Mesendoderm (in vitro differentiated cells): Measurements from ENCODE around the gene ANO7.

Experiments
- DNase-seq: peaks from one replicate; pipeline ENCODE4 v3.0.0; 2013
- H2AK5ac ChIP-seq: 2 replicates; pipeline ENCODE4 v1.6.1; 2013; ENCODE audit warnings: low read length, inconsistent platforms
- H2BK120ac ChIP-seq: 2 replicates; pipeline ENCODE4 v1.6.1; 2013; ENCODE audit warnings: low read depth, mild to moderate bottlenecking, low read length, moderate library complexity, mixed read lengths
- H2BK15ac ChIP-seq: replicated peaks from 2 replicates; pipeline ENCODE4 v1.6.1; 2013; ENCODE audit warnings: low read depth, mild to moderate bottlenecking, moderate library complexity
- H2BK5ac ChIP-seq: 2 replicates; pipeline ENCODE4 v1.6.1; 2013; ENCODE audit warnings: low read length, inconsistent platforms
- H3K18ac ChIP-seq: 2 replicates; pipeline ENCODE4 v1.6.1; 2013; ENCODE audit warnings: mild to moderate bottlenecking, low read length, mixed read lengths
- H3K23ac ChIP-seq: one replicate; pipeline ENCODE4 v1.6.1; 2013; ENCODE audit warnings: low read length
- H3K27ac ChIP-seq: 2 replicates; pipeline ENCODE4 v1.5.1; 2013; ENCODE audit warnings: low read depth, mild to moderate bottlenecking, inconsistent platforms, low read length, moderate library complexity
- H3K27me3 ChIP-seq: 2 replicates; pipeline ENCODE4 v1.6.1; 2013; ENCODE audit warnings: low read length, control low read depth, mild to moderate bottlenecking, inconsistent platforms; ENCODE audit not compliant: insufficient read depth, poor library complexity
- H3K36me3 ChIP-seq: 2 replicates; pipeline ENCODE4 v1.6.1; 2013; ENCODE audit warnings: low read length, inconsistent platforms; ENCODE audit not compliant: control insufficient read depth, insufficient read depth
- H3K4ac ChIP-seq: one replicate; pipeline ENCODE4 v1.6.1; 2013; ENCODE audit warnings: low read depth, mild to moderate bottlenecking, low read length, moderate library complexity
- H3K4me1 ChIP-seq: 2 replicates; pipeline ENCODE4 v1.6.1; 2013; ENCODE audit warnings: low read depth, low read length, inconsistent platforms; ENCODE audit not compliant: control insufficient read depth
- H3K4me2 ChIP-seq: 2 replicates; pipeline ENCODE4 v1.6.1; 2013; ENCODE audit warnings: low read length
- H3K4me3 ChIP-seq: 2 replicates; pipeline ENCODE4 v1.5.1; 2013; ENCODE audit warnings: mild to moderate bottlenecking, low read length
- H3K56ac ChIP-seq: one replicate; pipeline ENCODE4 v1.6.1; 2013; ENCODE audit warnings: low read length
- H3K79me1 ChIP-seq: 2 replicates; pipeline ENCODE4 v1.6.1; 2013; ENCODE audit warnings: low read length, inconsistent platforms
- H3K79me2 ChIP-seq: 2 replicates; pipeline ENCODE4 v1.6.1; 2013; ENCODE audit warnings: mild to moderate bottlenecking, low read length; ENCODE audit not compliant: control insufficient read depth, insufficient read depth
- H3K9ac ChIP-seq: 2 replicates; pipeline ENCODE4 v1.6.1; 2013; ENCODE audit warnings: low read length, inconsistent platforms
- H4K5ac ChIP-seq: one replicate; pipeline ENCODE4 v1.6.1; 2013; ENCODE audit warnings: low read length
- H4K8ac ChIP-seq: one replicate; pipeline ENCODE4 v1.6.1; 2013; ENCODE audit warnings: low read depth, mild to moderate bottlenecking, control low read depth, low read length, moderate library complexity
- WGBS: extraction: QIAGEN DNeasy Blood & Tissue Kit; methylation state at CpG from one replicate; pipeline ENCODE4 v1.1.7; 2013; ENCODE audit warnings: low lambda C conversion rate, missing lambda C conversion rate; ENCODE audit not compliant: insufficient coverage; ENCODE audit errors: extremely low coverage; 5-methylcytosine and 5-hydroxymethylcytosine counted together

Gene ANO7

DNA sequence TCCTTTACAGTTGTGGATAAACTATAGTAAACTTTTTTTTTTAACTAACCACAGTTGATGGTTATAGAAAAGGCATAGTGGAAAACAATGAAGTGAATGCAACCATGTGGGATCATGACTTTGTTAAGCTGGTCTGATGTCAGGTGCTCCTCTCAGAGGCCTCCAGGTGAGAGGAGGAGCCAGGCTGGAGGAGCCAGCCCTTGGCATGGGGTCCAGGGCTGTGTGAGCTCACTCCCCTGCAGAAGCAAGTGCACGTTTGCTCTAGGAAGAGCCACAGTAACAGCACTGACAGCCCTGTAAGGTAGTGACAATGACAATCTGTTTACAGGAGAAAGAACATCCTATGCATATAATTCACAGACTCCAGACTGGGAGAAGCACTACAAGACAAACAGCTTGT, 32.5 kb upstream of the ANO7 start:
- Histone ChIP-seq H3K79me1 (peaks cover 8% of the 10 kb centered on the region), H3K4me3 (no peak overlapping the region), H3K9ac (no peak overlapping the region), H3K27ac (no peak overlapping the region), H2BK5ac (no peak overlapping the region), H3K4me2 (no peak overlapping the region), H2BK120ac (no peak overlapping the region), H3K18ac (no peak overlapping the region), H3K36me3 (no peaks in the 10 kb centered on the region), H3K56ac (no peak overlapping the region), H3K4me1 (peaks cover 2% of the 10 kb centered on the region), H3K79me2 (no peaks in the 10 kb centered on the region), H2AK5ac (no peak overlapping the region), H3K27me3 (no peaks in the 10 kb centered on the region), H3K23ac (no peak overlapping the region), H4K5ac (no peak overlapping the region), H3K4ac (no peak overlapping the region), H2BK15ac (no peak overlapping the region), H4K8ac (no peak overlapping the region)
- WGBS: no CpG with 5 or more reads among the region's 1 CpG
- DNase-seq: no peak

DNA sequence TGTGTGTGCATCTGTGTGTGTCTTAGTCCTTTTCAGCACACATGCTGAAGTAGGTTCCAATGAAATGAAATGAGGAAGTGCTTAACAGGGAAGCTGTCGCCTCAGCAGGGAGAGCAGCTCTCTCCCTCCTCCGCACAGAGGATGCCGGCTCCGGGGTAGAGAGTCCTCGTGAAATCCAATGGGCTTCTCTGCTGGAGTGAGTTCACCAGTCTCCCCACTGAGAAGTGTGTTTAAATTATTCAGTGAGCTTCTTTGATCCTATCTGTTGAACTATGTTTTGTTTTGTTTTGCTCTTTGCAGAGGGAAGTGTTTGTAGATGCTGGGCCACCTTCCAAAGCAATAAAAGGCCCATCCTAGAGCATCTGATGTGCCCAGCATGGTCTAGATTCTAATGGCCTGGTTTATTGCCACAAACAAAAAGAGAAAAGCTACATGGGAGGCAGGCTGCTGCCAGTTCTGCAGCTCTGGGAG, 31.5 kb upstream of the ANO7 start:
- no peak overlapping the region for H2BK15ac ChIP-seq
- no peak overlapping the region for H4K5ac ChIP-seq
- H3K4me2 ChIP-seq: no peak overlapping the region
- no CpG with 5 or more reads among the region's 5 CpGs for WGBS
- H3K4me1 ChIP-seq: peaks cover 2% of the 10 kb centered on the region
- no peak overlapping the region for H3K23ac ChIP-seq
- no peaks in the 10 kb centered on the region for H3K27me3 ChIP-seq
- no peak overlapping the region for H2AK5ac ChIP-seq
- peak; percentile 19 for DNase-seq
- peak overlapping the region; percentile 9 for H3K56ac ChIP-seq
- no peak overlapping the region for H3K18ac ChIP-seq
- no peaks in the 10 kb centered on the region for H3K79me2 ChIP-seq
- H2BK5ac ChIP-seq: no peak overlapping the region
- H3K4me3 ChIP-seq: no peak overlapping the region
- no peaks in the 10 kb centered on the region for H3K36me3 ChIP-seq
- no peak overlapping the region for H3K27ac ChIP-seq
- no peak overlapping the region for H3K9ac ChIP-seq
- peaks cover 4% of the 10 kb centered on the region for H3K79me1 ChIP-seq
- H3K4ac ChIP-seq: no peak overlapping the region
- no peak overlapping the region for H4K8ac ChIP-seq
- H2BK120ac ChIP-seq: no peak overlapping the region

- H3K9ac ChIP-seq: no peak overlapping the region
- no peak overlapping the region for H2AK5ac ChIP-seq
- H4K8ac ChIP-seq: no peak overlapping the region
- H3K4me3 ChIP-seq: no peak overlapping the region
- H3K4me2 ChIP-seq: no peak overlapping the region
- no peaks in the 10 kb centered on the region for H3K27me3 ChIP-seq
- H2BK5ac ChIP-seq: no peak overlapping the region
- peaks cover 2% of the 10 kb centered on the region for H3K4me1 ChIP-seq
- H3K79me2 ChIP-seq: no peaks in the 10 kb centered on the region
- H3K27ac ChIP-seq: no peak overlapping the region
- no peak overlapping the region for H4K5ac ChIP-seq
- H2BK15ac ChIP-seq: no peak overlapping the region
- no CpG with 5 or more reads among the region's 9 CpGs for WGBS
- peaks cover 3% of the 10 kb centered on the region for H3K36me3 ChIP-seq
- H3K18ac ChIP-seq: no peak overlapping the region
- no peak for DNase-seq
- no peak overlapping the region for H3K4ac ChIP-seq
- peaks cover 1% of the 10 kb centered on the region for H3K79me1 ChIP-seq
- H3K23ac ChIP-seq: no peak overlapping the region
- H3K56ac ChIP-seq: no peak overlapping the region
- H2BK120ac ChIP-seq: no peak overlapping the region
Measured at GRCh38 chr2:241157841-241158545, 30.5 kb upstream of the ANO7 start.

GRCh38 chr2:241158546-241158900, 30.0 kb upstream of the ANO7 start:
- no peaks in the 10 kb centered on the region for H3K27me3 ChIP-seq
- no peak overlapping the region for H3K27ac ChIP-seq
- no peak overlapping the region for H3K4ac ChIP-seq
- no peak overlapping the region for H3K23ac ChIP-seq
- no peak overlapping the region for H4K5ac ChIP-seq
- no peaks in the 10 kb centered on the region for H3K79me1 ChIP-seq
- no peak overlapping the region for H3K18ac ChIP-seq
- H3K4me3 ChIP-seq: no peak overlapping the region
- H3K79me2 ChIP-seq: no peaks in the 10 kb centered on the region
- H2BK5ac ChIP-seq: no peak overlapping the region
- no peak overlapping the region for H3K56ac ChIP-seq
- peak; percentile 25 for DNase-seq
- H3K36me3 ChIP-seq: peaks cover 3% of the 10 kb centered on the region
- no peak overlapping the region for H3K4me2 ChIP-seq
- no peak overlapping the region for H2AK5ac ChIP-seq
- no peak overlapping the region for H2BK15ac ChIP-seq
- WGBS: no CpG with 5 or more reads among the region's 8 CpGs
- H4K8ac ChIP-seq: no peak overlapping the region
- H2BK120ac ChIP-seq: no peak overlapping the region
- peaks cover 2% of the 10 kb centered on the region for H3K4me1 ChIP-seq
- no peak overlapping the region for H3K9ac ChIP-seq

GRCh38 chr2:241159116-241159515, 29.4 kb upstream of the ANO7 start:
- Histone ChIP-seq H3K18ac (no peak overlapping the region), H3K4me3 (no peak overlapping the region), H3K27ac (no peak overlapping the region), H3K4ac (no peak overlapping the region), H2AK5ac (no peak overlapping the region), H2BK15ac (no peak overlapping the region), H3K79me2 (no peaks in the 10 kb centered on the region), H3K56ac (no peak overlapping the region), H3K23ac (no peak overlapping the region), H2BK5ac (no peak overlapping the region), H3K4me1 (peaks cover 2% of the 10 kb centered on the region), H4K8ac (no peak overlapping the region), H3K79me1 (no peaks in the 10 kb centered on the region), H3K27me3 (no peaks in the 10 kb centered on the region), H2BK120ac (no peak overlapping the region), H4K5ac (no peak overlapping the region), H3K4me2 (no peak overlapping the region), H3K9ac (no peak overlapping the region), H3K36me3 (peaks cover 3% of the 10 kb centered on the region)
- no CpG with 5 or more reads among the region's 5 CpGs for WGBS
- no peak for DNase-seq

GRCh38 chr2:241160318-241160717, 28.2 kb upstream of the ANO7 start:
- Histone ChIP-seq H2BK120ac (no peak overlapping the region), H3K4ac (no peak overlapping the region), H3K4me2 (no peak overlapping the region), H3K23ac (no peak overlapping the region), H2BK15ac (no peak overlapping the region), H4K8ac (no peak overlapping the region), H3K18ac (no peak overlapping the region), H3K9ac (no peak overlapping the region), H4K5ac (no peak overlapping the region), H3K36me3 (peaks cover 3% of the 10 kb centered on the region), H3K56ac (no peak overlapping the region), H3K4me1 (peaks cover 2% of the 10 kb centered on the region), H3K27ac (no peak overlapping the region), H2BK5ac (no peak overlapping the region), H3K27me3 (no peaks in the 10 kb centered on the region), H3K4me3 (no peak overlapping the region), H3K79me1 (no peaks in the 10 kb centered on the region), H2AK5ac (no peak overlapping the region), H3K79me2 (no peaks in the 10 kb centered on the region)
- no peak for DNase-seq
- no CpG with 5 or more reads among the region's 7 CpGs for WGBS
